ENCODE data around the gene STAT5B.

- no peak for TF ChIP-seq CTCF (IDR thresholded peaks at IDR 0.05)
- TF ChIP-seq POLR2A (IDR thresholded peaks at IDR 0.05) = no peak
Observed at GRCh38 chr17:42303694-42304093, 27.5 kb upstream of the STAT5B start.
